Dedifferentiated amniotic fluid mesenchymal stem cell (primary cell): ENCODE results near the gene DAPK1.

Source experiments
- DNase-seq: peaks from one replicate; pipeline ENCODE4 v3.0.0-alpha.2; 2016; ENCODE audit errors: extremely low spot score

DAPK1 gene

GRCh38 chr9:87685871-87686519 lies 188.3 kb downstream of the DAPK1 start:
- no peak for DNase-seq

GRCh38 chr9:87686520-87687090 lies 188.9 kb downstream of the DAPK1 start:
- no peak for DNase-seq

GRCh38 chr9:87687207-87687606 lies 189.5 kb downstream of the DAPK1 start:
- DNase-seq: no peak

DNA sequence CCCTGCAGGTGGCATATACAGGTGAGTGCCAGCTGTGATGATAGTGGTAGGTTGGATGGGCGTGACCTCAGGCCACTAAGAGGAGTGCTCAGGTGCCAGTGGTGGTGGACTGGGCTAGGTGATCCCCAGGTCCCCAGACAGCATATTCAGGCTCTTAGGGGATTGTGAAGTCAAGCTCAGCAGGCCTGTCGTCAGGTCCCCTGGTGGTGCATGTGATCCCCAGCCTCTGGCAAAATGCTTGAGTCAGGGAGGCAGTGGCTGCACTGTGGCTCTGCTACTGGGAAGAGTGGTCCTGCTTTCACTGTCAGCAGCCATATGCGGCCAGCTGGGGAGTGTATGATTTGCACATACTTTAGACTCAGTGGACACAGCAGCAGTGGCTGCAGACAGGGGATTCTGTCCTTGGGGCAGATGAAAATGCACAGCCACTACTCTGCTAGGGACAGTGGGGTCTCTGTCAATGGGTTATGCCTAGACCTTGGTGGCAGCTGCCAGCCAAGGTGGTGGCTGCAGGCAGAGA lies 196.6 kb downstream of the DAPK1 start:
- no peak for DNase-seq

DNA sequence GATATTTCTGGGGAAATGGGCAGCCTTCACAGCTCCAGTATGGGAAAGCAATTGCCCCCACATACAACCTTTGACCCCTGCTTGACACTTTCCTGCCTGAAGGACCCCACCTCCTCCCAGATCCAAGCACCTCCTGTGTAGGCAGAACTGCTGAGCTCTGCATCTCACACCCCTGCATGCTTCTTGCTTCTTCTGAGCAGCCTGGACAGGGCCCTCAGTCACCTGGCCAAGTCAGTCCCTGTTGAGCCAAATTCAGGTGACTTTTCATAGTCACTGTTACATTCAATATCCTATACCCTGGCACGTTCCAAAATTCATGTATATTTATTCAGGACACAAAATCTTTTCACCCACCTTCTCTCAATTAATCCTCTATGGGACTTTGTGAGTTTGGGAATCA lies 197.9 kb downstream of the DAPK1 start:
- no peak for DNase-seq

- no peak for DNase-seq
Measured at GRCh38 chr9:87696641-87697040, 199.0 kb downstream of the DAPK1 start.

DNA sequence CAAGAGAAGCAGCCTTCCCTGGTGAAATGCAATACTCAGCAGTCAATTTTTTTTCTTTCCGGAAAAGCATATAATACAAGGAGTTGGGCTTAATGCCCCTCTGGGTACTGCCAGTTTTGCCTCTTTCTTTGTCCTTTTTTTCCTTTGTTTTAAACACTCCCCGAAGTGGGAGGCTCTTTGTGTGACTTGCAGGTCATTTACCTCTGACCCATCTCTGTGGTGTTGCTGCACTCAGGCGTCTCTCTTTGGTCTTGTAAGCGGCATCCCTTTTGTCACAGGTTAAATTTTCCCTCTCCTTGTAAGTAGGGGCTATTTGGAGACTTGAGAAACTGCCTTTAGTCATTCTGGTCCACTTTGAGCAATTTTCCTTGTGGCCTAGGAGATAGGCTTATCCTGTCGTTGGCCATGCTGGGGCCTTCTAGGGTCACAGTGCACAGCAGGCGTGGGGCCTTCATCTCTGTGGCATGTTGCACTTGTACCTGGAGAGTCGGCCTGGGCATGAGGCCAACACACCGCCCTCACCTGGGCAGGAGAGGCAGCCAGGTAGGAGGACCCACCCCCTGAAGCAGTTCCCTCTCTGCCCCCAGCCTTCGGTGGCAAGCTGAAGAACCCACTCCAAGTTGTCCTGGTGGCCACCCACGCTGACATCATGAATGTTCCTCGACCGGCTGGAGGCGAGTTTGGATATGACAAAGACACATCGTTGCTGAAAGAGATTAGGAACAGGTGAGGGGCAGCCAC lies 200.6 kb downstream of the DAPK1 start:
- DNase-seq: no peak

DNA sequence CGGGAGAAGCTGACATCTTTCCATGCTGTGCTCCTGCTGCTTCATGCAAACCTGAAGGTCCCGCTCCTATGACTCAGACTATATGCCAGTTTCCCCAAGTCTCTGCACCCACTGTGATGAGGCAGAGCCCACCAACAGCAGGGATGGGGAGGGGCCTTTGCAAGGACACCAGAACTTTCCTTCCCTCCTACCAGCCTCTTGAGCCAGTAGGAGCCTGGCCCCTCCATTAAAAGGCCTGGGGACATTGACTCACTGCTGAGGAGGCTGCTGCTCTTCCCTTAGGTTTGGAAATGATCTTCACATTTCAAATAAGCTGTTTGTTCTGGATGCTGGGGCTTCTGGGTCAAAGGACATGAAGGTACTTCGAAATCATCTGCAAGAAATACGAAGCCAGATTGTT lies 202.2 kb downstream of the DAPK1 start:
- DNase-seq: no peak

DNA sequence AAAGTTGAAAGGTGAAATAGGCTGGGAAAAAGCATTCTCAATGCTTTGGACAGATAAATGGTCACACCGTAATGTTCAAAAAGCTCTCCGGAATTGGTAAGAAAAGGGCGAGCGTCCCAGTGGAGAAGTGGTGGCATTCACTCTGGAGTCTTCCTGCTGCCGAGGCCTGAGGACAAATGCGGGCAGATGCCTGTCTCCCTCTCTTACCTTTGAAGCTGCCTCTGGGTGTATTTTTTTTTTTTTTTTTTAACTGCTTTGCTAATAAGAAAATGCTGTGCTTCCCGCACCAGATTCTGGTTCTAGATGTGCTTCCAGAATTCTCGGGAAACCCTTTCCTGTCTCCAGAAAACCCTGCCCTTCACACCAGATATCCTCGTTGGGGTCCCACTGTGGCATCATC lies 203.8 kb downstream of the DAPK1 start:
- no peak for DNase-seq

DNA sequence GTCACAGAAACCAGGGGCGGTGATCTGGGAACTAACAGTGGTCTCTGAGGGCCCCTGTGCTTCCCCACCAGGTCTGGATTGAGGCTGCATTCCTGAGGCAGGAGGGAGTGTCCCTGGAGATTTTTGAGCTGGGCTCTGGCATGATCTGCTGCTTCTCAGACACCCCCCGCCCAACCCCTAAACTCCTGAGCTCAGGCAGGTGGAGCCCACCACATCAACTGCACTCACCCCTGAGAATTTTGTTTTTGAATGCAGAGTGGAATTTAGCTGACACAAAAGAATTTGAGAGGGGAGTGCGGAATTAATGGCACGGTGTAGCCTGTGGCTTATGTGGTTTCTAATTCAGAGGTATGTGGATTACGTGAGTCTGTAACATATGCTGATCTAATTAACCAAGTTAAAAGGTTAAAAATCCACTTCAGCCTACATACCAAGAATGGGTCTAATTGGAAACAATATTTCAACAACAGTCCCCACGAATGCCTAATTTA lies 204.3 kb downstream of the DAPK1 start:
- no peak for DNase-seq

- DNase-seq: no peak
Measured at GRCh38 chr9:87702921-87703320, 205.3 kb downstream of the DAPK1 start.

- no peak for DNase-seq
Measured at GRCh38 chr9:87703636-87704276, 206.1 kb downstream of the DAPK1 start.

DNA sequence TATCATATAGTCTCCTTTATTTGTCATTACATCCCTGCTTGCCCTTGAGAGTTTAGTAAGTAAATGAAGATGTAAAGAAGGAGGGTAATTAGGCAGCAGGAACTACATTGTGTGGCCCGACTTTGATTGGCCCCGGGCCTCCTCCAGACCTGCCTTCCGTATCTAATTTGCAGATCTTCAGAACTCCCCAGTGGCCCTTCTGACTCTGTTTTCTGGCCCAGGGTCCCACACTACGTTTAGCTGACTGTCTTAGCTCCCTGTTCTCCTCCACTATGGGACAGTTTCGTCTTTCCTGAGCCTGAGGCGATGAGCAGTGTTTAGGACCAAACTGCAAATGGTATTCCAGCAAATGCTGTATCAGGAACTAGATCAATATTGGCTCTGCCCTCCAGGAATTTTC lies 206.7 kb downstream of the DAPK1 start:
- no peak for DNase-seq

DNA sequence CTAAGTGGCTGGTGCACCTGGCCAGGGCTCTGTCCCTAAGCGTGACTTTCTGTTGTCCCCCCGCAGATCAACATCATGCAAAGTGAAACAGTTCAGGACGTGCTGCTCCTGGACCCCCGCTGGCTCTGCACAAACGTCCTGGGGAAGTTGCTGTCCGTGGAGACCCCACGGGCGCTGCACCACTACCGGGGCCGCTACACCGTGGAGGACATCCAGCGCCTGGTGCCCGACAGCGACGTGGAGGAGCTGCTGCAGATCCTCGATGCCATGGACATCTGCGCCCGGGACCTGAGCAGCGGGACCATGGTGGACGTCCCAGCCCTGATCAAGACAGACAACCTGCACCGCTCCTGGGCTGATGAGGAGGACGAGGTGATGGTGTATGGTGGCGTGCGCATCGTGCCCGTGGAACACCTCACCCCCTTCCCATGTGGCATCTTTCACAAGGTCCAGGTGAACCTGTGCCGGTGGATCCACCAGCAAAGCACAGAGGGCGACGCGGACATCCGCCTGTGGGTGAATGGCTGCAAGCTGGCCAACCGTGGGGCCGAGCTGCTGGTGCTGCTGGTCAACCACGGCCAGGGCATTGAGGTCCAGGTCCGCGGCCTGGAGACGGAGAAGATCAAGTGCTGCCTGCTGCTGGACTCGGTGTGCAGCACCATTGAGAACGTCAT lies 208.5 kb downstream of the DAPK1 start:
- no peak for DNase-seq

DNA sequence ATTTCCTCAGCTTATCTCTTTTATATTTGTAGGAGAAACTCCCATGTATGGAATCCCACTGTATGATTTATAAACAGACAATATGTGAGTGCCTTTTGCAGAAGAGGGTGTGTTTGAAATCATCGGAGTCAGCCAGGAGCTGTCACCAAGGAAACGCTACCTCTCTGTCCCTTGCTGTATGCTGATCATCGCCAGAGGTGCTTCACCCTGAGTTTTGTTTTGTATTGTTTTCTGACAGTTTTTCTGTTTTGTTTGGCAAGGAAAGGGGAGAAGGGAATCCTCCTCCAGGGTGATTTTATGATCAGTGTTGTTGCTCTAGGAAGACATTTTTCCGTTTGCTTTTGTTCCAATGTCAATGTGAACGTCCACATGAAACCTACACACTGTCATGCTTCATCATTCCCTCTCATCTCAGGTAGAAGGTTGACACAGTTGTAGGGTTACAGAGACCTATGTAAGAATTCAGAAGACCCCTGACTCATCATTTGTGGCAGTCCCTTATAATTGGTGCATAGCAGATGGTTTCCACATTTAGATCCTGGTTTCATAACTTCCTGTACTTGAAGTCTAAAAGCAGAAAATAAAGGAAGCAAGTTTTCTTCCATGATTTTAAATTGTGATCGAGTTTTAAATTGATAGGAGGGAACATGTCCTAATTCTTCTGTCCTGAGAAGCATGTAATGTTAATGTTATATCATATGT lies 210.3 kb downstream of the DAPK1 start:
- no peak for DNase-seq

GRCh38 chr9:87708546-87708945 lies 210.9 kb downstream of the DAPK1 start:
- DNase-seq: no peak

GRCh38 chr9:87708986-87709728 lies 211.5 kb downstream of the DAPK1 start:
- no peak for DNase-seq

DNA sequence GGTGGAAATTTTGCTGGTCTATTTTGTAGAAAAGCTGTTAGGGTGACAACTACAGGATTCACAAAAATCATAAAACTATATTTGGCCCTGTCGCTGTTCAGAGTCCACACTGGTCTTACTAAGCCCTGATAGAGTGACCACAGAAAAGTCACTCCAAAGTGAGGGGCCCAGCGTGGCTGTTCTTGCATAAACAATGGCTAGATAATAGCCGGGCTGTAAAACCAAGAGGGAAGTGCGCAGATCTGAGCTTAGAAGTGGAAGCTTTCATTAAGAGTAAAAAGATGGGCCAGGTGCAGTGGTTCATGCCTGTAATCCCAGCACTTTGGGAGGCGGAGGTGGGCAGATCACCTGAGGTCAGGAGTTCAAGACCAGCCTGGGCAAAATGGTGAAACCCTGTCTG lies 212.8 kb downstream of the DAPK1 start:
- no peak for DNase-seq

DNA sequence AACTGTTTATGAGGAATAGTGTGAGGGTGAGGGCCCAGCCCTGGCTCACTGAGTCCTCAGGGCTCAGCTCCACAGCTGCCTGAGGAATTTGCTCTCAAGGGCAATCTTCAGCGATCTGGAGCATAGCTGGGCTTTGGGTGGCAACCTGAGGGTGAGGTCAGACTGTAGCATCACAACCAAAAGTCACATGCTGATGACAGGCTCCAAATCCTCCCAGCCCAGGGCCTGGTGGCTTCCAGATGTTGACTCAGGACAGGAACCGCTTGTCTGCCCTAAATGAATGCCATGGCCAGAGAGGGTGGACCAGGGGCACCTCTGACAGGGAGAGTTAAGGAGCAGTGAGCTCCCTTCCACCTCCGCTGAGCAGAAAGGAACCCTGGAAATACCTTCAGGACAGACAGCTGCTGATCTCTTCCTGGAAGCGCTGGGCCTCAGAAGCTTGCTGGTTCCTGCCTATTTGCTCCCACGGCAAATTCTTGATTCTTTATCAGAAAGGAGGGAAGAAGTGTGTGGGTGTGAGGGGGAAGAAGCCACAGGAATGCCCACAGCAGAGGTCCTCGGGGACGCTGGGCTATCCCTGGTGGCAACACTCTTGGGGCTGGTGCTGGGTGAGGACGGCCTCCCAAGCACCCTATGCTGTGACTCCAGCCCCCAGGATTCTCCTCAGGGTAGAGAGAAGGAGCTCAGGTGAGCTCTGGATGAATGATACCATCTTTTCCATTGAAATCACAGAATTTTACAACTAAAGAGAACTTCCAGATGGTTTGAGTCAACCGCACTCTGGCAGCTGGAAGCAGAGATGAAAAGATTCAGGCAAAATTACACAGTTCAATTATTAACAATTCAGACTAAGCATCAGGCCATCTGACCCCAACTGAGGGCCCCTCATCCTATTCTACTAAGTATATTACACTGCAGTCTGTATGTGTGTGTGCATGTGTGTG lies 214.5 kb downstream of the DAPK1 start:
- peak; percentile 87 for DNase-seq
